HS-5 (cell line): ENCODE results near the gene TRIM46.
"Not testable (repeated sequence)": the region's sequence is repeated elsewhere in the genome, so short reads cannot be mapped to it uniquely, and the experiment has no call there.

ENCODE experiments used
- DNase-seq: peaks from one replicate; pipeline ENCODE4 v3.0.0-alpha.2; 2012; ENCODE audit warnings: low read depth

Gene TRIM46

DNA sequence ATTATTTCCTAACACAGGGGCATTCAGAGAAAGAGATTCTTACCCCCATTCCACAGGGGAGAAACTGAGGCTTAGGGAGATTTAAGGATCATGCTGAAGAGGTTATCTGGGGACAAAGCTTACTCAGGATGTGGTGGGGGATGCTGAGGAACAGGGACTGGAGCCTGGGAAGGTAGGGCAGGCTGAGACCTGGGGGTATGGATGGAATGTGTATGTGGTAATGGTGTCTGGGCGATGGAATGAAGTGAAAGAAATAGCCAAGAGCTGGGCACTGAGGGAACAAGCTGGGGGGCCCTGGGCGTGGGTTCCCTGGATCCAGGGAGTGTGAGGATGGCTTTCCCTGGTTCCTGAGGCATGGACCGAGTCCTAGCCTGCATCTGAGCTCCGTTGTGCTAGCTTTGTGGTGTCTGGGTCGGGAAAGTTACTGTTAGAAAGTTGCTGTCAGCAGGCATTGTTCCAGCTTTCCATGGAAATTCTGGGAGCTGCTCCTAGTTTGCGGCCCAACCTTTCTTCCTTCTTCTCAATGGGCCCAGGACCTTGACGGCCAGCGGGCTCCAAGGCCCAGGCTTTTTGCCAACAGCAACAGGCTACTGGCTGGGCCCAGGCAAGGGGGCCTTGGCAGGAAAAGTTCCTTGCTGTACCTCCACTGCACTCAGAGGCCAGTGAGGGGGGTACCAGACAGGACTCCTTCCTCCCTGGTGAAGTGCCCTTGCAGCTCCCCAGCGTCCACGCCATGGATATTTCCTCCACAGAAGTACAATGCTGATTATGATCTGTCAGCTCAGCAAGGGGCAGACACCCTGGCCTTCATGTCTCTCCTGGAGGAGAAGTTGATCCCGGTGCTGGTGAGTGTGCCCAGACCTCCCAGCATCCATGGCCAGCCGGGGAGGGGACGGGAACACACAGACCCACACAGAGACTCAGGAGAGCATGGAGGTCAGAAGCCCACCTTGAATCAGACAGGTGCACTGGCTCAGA lies 58.6 kb downstream of the TRIM46 start:
- not testable (repeated sequence) for DNase-seq

DNA sequence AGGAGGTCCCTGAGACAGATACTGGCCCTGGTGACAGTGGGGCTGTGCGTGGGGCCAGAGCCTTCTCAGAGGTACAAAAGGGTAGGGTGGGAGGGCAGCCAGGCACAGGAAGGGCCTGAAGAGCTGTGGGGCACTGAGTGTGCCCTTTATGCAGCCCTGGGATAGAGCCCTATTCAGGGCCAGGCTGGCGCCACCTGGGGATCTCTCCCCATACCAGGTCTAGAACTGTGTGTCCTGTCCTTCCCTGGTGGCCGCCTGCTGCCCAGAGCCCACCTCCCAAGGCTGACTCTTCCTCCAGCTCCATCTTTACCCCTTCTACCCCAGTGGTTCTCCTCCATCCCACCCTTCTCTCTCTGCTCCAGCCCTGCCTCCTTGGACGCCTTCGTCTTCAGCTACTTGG lies 59.9 kb downstream of the TRIM46 start:
- not testable (repeated sequence) for DNase-seq
